GM19025 (cell line): ENCODE data around the gene TTC16.

ENCODE experiments used
- ATAC-seq: cut with Tn5 transposase; IDR thresholded peaks from one replicate; pipeline ENCODE4 v1.9.1; 2021; ENCODE audit warnings: mild to moderate bottlenecking, low read depth, moderate library complexity; ENCODE audit not compliant: unreplicated experiment

TTC16 gene

GRCh38 chr9:127763918-127764384 is 48.1 kb downstream of the TTC16 start:
- ATAC-seq: no peak

- ATAC-seq: no peak
Measured at GRCh38 chr9:127765418-127765817, 49.5 kb downstream of the TTC16 start.

DNA sequence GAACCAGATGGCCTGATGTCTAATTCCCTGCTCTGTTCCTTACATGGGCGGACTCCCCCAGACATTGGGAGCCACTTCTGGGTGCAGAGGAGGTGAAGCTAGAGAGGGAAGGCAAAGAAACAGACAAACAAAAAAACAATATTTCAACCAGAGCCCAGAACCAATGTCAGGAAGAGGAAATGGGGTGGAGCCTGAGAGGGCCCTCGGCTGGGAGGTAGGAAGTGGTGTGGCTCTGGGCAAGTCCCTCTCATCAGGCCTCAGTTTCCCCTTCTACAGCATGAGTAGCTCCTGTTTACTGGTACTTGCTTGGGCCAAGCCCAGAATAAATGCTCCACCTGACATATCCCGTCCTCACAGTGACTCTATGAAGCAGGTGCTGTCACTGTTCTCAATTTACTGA is 51.5 kb downstream of the TTC16 start:
- no peak for ATAC-seq

DNA sequence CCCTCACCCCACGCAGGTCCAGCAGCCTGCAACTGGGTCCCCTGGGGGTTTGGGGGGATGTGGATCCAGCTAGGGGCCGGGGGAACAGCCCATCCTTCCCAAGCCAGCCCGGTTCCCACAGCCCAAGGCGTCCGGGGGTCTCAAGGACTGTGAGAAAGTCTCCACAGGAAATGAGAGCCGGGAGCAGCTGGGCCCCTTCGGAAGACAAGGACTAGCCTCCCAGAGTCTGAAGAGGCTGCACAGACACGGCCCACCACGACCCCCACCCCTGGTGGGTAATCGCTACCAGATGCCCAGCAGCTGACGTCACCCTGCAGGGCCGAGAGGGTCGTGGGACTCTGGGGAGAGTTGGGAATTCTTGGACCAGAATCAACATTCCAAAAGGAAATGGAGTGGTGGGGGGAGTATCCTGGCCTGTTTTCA is 52.0 kb downstream of the TTC16 start:
- no peak for ATAC-seq

DNA sequence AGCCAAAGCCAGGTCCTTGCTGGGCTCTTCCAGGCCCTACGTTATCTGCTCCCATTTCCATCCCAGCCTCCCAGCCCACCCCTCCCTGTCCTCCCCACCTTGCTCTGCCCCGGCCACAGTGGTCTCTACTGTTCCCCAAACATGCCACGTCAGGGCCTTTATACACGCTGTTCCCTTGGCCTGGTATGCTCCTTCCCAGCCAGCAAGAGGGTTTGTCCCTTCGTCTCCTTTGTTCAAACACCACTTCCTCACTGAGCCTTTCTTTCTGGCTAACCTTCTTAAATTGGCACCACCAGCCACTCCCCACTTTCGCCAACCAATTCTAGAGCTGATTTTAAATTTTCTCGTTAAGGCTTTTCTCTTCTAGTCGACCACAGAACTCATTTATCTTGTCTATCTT is 52.8 kb downstream of the TTC16 start:
- no peak for ATAC-seq

DNA sequence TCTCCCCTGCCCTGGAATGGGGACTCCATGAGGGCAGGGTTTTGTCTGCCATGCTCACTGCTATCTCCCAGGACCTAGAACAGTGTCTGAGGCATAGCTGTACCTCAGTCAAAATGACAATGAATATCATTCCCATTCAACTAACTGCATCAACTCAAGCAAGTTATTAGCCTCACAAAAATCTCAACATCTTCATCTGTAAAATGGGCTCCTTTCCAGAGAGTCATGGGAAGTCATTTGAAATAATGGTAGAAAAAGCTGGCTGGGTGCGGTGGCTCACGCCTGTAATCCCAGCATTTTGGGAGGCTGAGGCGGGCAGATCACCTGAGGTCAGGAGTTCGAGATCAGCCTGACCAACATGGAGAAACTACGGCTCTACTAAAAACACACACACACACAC is 53.2 kb downstream of the TTC16 start:
- no peak for ATAC-seq

DNA sequence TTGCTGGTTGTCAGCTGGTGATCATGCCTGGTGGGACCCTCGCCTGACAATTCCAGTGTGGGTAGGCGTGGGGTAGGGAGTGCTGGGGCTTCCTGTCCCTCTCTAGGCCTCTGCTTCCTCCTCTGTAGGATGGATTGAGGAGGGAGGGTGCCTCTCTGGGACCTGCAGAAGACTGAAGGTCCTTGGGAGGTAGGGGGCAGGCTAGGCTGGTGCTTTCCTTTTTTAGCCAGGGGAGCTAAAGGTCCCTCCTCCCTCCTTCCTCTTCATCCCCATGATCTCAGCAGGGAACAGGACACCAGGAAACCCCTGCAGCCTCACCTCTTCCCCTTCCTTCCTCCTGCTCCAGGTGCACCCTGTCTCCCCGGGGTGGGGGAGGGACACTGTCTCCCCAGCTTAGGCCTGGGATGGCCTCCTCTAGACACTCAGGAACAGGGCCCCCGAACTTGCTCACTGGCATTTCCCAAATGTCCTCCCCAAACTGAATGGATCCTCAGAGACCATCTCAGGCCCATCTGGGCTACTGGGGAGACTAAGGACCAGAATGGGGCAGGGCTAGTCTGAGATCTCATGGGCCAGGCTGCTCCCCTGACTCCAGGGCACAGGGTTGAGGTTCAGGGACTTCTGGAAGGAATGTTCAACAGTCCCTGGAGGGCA is 54.2 kb downstream of the TTC16 start:
- ATAC-seq: no peak

GRCh38 chr9:127770583-127770904 is 54.7 kb downstream of the TTC16 start:
- ATAC-seq: no peak

DNA sequence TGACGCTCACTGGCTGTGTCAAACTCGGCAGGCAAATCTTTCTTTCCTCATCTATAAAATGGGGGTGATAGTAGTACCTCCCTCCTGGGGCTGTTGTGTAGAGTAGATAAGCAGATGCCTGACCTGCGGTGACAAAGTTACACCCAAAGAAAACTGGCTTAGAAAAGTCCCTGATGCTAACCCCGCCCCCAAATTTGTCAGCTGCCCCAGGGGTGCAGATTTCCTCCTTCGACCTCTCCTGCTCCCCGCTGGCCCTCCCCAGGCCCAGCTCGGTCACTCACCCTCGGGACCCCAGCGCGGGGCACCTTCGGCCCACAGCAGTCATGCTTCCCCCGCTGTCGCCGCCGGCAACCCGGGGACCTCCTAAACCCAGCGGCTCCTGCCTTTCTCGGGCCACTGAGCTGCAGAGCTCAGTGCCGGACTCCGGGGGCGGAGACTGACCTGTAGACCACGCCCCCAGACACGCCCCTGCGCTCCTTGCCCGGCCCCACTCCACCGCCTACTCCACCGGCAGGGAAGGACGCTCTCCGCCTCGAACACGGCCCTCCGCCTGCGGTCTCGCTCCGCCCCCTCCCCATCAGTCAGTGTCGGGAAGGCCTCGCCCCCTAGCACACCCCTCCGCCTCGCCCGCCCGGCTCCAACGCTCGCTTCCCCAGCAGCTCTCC is 55.2 kb downstream of the TTC16 start:
- ATAC-seq: peak; percentile 84

- ATAC-seq: no peak
Measured at GRCh38 chr9:127771570-127772189, 55.8 kb downstream of the TTC16 start.

GRCh38 chr9:127772603-127773002 is 56.7 kb downstream of the TTC16 start:
- no peak for ATAC-seq

DNA sequence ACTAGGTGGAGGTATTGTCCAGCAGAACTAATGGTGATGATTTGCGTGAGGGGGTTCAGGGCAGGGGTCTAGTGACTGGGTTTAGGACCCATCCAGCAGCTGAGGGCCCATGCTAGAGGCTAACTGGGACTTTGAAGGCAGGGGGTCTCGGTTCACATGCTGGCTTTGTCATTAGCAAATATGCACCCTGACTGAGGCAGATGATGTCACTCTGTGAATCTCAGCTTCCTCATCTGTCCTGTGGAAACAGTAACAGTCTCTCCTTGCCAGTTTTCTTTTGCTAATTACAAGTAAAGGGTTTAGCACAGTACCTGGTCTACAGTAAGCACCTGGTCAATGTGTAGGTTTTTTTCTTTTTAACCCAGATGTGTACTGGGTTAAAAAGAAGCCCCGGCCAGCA is 57.4 kb downstream of the TTC16 start:
- ATAC-seq: no peak

DNA sequence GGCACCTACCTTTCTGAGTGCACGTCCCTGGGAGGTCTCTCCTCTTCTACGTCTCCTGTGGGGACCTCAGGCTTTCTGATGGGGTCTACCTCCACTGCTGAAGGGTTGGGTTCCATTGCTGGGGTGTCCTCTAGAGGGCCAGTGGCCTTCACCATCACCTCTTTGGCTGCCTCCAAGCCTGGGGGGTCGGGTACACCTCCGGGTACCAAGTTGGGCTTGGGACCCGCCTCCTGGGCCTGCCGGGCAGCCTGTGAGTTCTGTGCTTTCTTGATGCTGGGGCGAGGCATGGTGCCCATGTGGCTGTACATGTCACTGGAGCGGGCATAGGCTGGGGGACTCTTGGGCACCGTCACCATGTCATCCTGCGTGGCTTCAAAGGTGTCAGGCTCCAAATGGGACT is 58.1 kb downstream of the TTC16 start:
- no peak for ATAC-seq

DNA sequence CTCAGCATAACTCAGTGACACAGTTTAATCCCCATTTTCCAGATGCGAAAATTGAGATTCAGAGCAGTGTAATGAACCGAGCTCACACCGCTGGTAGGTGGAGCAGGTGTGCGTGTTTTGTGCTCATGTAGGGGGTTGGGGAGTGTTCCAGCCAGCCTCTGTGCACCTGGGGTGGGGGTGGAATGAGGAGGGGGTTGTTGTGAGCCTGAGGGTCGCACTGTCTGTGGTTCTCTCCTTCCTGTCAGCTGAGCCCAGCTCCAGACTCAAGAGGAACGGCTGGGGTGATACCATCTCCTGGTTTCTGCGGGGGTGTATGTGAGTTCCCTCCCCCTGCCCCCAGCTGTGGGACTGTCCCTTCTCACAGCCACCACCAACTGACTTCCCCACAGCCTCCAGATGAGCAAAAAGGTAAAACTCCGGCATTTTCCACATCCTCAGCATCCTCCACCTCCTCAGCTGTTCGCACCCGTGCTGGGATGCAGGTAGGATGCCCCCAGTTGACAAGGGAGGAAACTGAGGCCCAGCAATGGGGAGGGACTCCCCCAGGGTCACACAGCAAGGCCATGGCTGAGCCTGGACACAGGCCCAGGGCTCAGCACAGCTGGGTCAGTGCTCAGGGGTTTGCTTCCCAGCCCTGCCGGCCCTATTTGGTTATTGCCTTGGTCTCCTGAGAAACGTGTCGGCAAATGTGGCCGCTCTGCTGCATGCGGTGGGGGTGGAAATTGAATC is 60.5 kb downstream of the TTC16 start:
- no peak for ATAC-seq

DNA sequence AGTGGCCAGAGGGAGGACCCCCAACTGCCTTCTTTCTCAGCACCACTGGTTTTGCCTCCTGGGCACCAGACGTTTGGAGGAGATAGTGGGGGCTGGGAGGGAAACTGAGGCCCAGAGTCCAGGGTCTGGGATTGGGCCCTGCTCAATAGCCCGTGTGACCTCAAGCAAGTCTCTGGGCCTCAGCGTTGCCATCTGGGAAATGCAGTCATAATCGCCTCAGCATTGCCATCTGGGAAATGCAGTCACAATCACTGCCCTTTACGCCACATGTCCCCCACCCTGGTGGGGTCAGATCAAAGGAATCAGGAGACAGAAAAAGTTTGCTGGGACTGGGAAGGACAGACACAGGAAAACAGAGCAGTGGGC is 61.0 kb downstream of the TTC16 start:
- no peak for ATAC-seq

GRCh38 chr9:127777368-127777980 is 61.6 kb downstream of the TTC16 start:
- ATAC-seq: no peak

- ATAC-seq: peak; percentile 26
Measured at GRCh38 chr9:127778280-127779135, 62.6 kb downstream of the TTC16 start, which contains the start of gene SH2D3C. Gene SH2D3C, minus strand, starts transcription at chr9:127778666. Its CDS starts 39 bp downstream, at chr9:127778627.

DNA sequence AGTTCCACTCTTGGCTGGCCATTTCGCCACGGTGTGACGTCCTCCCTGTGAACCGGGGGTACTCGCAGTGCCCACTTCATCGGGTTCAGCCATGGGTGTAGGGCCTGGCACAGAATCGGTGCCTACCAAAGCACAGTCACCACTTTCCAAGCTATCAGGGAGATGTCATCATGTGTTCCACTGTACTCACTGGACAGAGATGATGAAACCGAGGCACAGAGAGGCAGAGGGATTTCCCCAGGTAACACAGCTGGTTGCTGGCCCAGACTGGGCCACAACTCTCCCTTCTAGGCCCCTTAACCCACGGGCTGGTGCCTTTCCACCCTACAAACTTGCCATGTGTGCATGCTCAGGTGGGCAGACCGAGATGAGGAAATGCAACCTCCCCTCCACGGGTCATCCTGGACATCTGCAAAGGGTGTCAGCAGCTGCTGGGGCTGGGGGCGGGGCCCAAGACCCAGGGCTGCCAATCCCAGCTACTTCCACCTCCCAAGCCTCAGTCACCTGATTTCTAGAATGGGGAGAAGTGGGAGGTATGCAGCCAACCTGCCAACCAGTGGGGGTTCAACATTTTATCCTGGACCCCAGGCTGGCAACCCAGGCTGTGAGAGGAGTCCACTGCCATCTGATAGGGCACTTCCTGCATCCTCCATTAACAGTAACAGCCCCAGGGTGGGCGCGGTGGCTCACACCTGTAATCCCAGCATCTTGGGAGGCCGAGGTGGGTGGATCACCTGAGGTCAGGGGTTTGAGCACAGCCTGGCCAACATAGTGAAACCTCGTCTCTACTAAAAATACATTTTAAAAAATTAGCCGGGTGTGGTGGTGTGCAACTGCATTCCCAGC is 63.5 kb downstream of the TTC16 start:
- ATAC-seq: peak; percentile 58
